DOHH2 (cell line): ENCODE data around the gene DCTPP1.

Experiments used
- CTCF ChIP-seq: fragments of 200-600 bp; sonication (generic); IDR thresholded peaks from one replicate; pipeline ENCODE4 v1.5.1; 2014; ENCODE audit warnings: antibody characterized with exemption, mild to moderate bottlenecking, low read depth, low read length; ENCODE audit not compliant: poor library complexity, severe bottlenecking
- EZH2phosphoT487 ChIP-seq: fragments of 200-600 bp; sonication (generic); IDR thresholded peaks from 2 replicates; pipeline ENCODE4 v1.6.1; 2017; ENCODE audit warnings: borderline replicate concordance, mild to moderate bottlenecking, antibody characterized with exemption, low read length, moderate library complexity, mixed read lengths

DNA sequence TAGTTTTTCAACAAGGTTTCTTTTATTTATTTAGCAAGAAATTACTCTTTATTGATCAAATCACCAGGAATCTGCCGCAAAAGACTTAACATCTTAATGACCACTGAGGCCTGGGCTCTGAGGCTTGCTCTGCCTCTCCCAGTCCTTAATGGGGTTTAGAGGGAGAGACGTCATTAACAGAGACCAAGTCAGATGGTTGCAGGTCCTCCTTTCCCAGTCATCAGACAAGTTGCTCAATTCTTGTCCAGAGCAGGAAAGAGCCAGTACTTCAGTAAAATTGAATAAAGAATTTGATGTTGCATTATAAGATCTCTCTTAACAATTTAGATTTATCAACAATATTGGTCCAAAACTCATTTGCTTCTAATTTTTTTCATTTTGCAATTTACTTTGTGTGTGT lies 13.8 kb upstream of the DCTPP1 start:
- TF ChIP-seq CTCF (no peak), EZH2phosphoT487 (no peak)
